Stimulated activated CD8-positive, alpha-beta memory T cell treated with anti-CD3 and anti-CD28 coated beads, Interleukin-7, amount 100 ng/mL, for 24 hours (primary cell): Measurements from ENCODE around the gene METRN.
"Not testable (repeated sequence)": the region's sequence is repeated elsewhere in the genome, so short reads cannot be mapped to it uniquely, and the experiment has no call there.

Experiments used
- DNase-seq: peaks from one replicate; pipeline ENCODE4 v3.0.0-alpha.2; 2020; ENCODE audit warnings: low read depth

Gene METRN

GRCh38 chr16:691242-691641, 23.7 kb upstream of the METRN start:
- not testable (repeated sequence) for DNase-seq

- no peak for DNase-seq
These were observed 22.4 kb upstream of the METRN start for GRCh38 chr16:692356-693108.

- DNase-seq = no peak
These were observed 21.6 kb upstream of the METRN start for GRCh38 chr16:693364-693763.

- DNase-seq = no peak
These were observed 21.2 kb upstream of the METRN start for GRCh38 chr16:693766-694165.

GRCh38 chr16:694187-694862, 20.6 kb upstream of the METRN start:
- no peak for DNase-seq

- no peak for DNase-seq
These were observed 20.0 kb upstream of the METRN start for GRCh38 chr16:694863-695354.

GRCh38 chr16:695355-696089, 19.4 kb upstream of the METRN start:
- peak; percentile 38 for DNase-seq

DNA sequence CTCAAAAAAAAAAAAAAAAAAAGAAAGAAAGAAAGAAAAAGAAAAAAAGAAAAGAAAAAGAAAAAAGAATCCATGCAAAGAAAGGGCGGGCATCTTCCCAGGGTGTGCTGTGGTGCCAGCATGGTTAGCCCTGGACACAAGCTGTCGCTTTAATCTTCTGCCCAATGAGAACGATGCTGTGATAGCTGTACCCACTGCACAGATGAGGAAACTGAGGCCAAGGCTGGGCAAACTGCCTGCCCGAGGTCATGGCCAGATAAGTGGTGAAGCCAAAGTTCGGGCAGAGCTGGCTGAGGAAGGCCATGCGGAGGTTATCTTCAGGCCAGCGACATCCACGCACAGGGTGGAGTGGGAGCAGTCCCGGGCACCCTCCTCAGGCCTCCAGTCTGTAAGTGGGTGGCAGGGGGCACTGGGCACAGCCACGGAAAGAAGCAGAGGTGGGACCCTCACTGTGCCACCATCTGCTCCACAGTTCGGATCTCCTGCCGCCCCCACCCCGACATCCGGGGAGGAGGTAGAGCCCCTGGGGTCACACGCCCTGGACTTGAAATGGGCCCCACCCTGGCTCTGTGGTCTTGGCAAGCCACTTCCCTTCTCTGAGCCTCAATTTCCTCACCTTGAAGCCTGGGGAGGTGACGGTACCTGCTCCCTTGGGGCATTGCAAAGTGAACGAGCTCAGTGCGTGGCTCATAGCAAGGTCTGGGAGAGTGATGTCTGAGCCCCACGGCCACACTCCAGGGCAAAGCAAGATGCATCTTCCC, 15.8 kb upstream of the METRN start:
- no peak for DNase-seq

- DNase-seq = no peak
These were observed 14.0 kb upstream of the METRN start for GRCh38 chr16:700684-701584.

GRCh38 chr16:702341-702740, 12.6 kb upstream of the METRN start:
- DNase-seq = no peak

- DNase-seq = no peak
These were observed 11.5 kb upstream of the METRN start for GRCh38 chr16:703406-703805.

DNA sequence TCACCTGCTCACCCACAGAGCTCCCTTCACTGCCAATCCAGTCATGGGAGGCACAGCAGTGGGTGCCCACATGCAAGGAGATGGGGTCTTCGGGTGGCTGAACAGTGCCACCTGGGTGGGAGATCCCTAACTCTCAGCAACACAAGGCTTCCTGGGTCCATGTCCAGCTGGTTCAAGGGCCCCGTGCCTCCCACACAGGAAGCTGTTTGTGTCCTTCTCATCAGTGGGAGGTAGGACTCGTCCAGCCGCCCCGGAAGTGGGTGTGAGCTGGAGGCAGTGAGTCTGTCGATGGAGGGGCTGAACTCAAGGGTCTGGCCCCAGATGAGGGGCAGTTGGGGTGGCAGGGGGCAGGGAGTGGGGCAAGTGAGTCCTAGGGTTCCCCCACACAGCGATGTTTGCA, 10.9 kb upstream of the METRN start:
- no peak for DNase-seq

DNA sequence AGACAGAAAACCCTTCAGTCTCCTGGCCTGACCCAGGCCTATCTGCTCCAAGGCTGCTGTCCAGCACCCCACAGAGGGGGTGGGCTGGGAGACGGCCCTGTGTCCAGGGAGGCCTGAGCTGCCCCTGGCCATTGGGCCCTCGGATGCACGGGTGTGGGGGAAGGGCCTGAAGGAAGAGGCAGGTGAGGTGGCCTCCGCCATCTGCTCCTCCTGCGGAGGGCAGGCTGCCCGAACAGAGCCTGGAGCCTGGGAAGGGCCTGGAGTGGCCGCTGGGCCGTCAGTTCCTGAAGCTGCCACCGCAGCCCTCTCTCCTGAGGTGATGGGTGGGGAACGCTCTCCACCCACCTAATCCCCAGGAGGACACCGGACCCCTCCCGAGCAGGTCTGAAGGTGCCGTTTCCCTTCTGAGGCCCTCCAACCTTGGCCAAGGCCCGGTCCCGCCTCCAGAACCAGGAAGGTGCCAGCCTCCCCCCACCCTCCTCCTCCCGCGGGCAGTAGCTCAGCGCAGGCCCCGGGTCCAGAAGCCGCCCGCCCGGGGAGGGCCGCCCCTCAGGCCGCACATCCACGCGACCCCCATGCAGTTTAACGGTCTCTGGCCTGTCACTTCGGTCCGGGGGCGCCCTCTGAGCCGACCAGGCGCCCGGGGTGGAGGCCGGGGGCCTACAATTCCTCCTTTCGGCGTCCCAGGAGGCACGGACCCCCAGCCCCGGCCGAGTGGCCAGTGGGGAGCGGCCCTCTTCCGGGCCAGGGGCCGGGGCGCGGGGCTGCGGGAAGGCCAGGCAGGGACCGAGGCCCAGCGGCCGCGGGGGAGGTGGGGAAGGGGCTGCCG, 10.2 kb upstream of the METRN start:
- no peak for DNase-seq

DNA sequence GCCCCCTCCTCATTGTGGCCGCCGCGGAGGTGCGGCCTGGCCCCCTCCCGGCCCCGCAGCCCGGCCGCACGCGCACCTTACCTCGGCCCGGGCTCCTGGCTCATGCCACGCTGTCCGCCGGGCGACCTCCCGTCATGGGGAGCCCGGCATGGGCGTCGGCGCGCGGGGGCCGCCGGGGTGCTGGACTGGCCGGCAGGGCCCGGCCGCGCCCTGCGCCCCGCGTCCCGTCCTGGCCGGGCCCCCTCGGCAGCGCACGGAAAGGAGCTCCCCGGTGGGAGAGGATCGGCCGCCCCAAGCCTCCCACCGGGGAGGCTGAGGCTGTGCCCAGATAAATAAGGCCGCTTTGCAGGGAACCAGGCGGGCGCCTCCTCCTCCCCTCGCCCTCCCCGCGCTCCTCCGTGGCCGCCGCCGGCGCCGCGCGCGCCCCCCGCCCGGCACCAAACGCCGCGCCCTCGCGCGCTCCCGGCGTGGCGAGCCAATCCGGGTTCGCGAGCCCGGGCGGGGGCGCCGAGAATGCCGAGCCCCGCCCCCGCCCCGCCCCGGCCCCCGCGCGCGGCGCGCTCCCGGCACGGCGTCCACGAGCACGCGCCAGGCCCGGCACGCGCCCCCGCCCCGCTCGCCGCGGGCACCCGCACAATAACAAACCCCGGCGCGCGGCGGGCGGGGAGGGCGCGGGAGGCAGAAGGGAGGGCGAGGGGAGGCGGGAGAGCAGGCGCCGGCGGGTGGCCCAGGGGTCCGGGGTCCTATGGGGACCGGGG, 9.3 kb upstream of the METRN start, which contains the start of gene FBXL16:
FBXL16 (minus strand) TSS at position 371 of the 758 bp plus-strand sequence. CDS start 8,396 bp downstream, outside the sequence.
- DNase-seq = no peak

DNA sequence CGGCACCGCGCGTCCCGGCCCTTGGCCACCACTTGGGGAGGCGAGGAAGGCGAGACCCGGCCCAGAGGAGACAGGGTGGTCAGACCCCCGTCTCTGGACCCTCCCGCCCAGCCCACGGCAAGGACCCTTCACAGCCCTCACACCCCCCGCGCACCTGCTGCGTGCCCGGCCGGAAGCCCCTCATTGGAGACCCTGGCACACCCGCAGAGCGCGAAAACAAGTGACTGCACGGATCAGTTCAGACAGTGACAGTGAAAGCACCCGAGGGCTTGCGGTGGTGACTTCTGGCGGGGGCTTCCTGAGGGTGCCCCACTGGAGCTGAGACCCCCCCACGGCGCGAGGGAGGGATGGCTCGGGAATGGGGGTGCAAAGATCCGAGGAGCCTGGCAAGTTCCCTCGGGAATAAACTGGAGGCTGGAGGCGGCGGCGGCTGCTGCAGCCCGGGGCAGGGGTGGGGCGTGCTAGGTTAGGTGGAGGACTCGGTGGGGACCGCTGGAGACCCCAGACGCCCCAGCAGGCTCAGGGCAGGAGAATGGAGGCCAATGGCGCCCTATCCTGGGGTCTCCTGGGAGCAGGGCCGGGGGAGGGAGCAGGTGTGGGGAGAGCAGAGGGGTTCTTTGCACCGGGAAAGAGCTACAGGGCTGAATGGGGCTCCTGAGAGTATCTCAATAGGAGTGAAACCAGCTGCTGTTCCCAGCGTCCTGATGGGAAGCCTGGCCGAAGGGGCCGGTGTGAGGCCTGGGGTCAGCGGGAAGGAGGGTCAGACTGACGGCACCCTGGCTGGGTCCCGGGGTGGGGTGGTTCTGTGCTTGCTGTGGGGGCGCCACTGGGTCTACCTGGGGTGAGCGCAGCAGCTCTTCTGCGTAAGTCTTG, 8.5 kb upstream of the METRN start:
- DNase-seq = no peak

- no peak for DNase-seq
These were observed 7.8 kb upstream of the METRN start for GRCh38 chr16:707062-707538.

- DNase-seq = no peak
These were observed 6.9 kb upstream of the METRN start for GRCh38 chr16:708019-708418.

- no peak for DNase-seq
These were observed 6.0 kb upstream of the METRN start for GRCh38 chr16:708959-709358.
